ENCODE measurements around the gene CNST. TPM values are rescaled to one million over a fixed set of nuclear protein-coding genes. Genes with fewer than 3 reads are reported as not detected.

The CNST gene
- total and polyA plus RNA-seq, 2 of the 13 experiments (the other 11 are each of a cell fraction or from before 2014, with no cell fraction given), result 6.3 to 12.4 TPM

- TF ChIP-seq ZNF614 (CRISPR knock-in tag; IDR thresholded peaks at IDR 0.05; ENCODE audit: borderline replicate concordance) (0 out of 2 replicates have a peak, but pooled peaks have one; percentile 27), RFX1 (IDR thresholded peaks at IDR 0.05) (no peak), CBX2 (IDR thresholded peaks at IDR 0.05; ENCODE audit: low read depth, low read length) (no peak), CBX2 (CRISPR knock-in tag; IDR thresholded peaks at IDR 0.05; ENCODE audit: low read depth) (no peak), ARNTL (CRISPR knock-in tag; IDR thresholded peaks at IDR 0.05) (peak; percentile 72; the same call in 1 of the 2 replicates), ZNF784 (CRISPR knock-in tag; IDR thresholded peaks at IDR 0.05; ENCODE audit: borderline replicate concordance) (no peak), SP140L (CRISPR knock-in tag; IDR thresholded peaks at IDR 0.05; ENCODE audit: borderline replicate concordance) (peak; percentile 15; the same call in 1 of the 2 replicates), U2AF2 (IDR thresholded peaks at IDR 0.05; ENCODE audit: low read depth, low read length) (no peak), MTERF4 (CRISPR knock-in tag; IDR thresholded peaks at IDR 0.05) (peak; percentile 46; the same call in 1 of the 2 replicates), ELF3 (CRISPR knock-in tag; IDR thresholded peaks at IDR 0.05) (peak; percentile 89), ATRX (CRISPR knock-in tag; IDR thresholded peaks at IDR 0.05; ENCODE audit: borderline replicate concordance) (no peak), ZNF607 (CRISPR knock-in tag; IDR thresholded peaks at IDR 0.05; ENCODE audit: borderline replicate concordance) (0 out of 2 replicates have a peak, but pooled peaks have one; percentile 30), ZNF282 (IDR thresholded peaks at IDR 0.05; ENCODE audit: partially characterized antibody) (no peak), BRF2 (CRISPR knock-in tag; IDR thresholded peaks at IDR 0.05) (0 out of 2 replicates have a peak, but pooled peaks have one; percentile 59), ZNF280B (CRISPR knock-in tag; IDR thresholded peaks at IDR 0.05; ENCODE audit: borderline replicate concordance) (peak; percentile 77; the same call in 1 of the 2 replicates), HBP1 (CRISPR knock-in tag; IDR thresholded peaks at IDR 0.05; ENCODE audit: low read depth) (peak; percentile 83; the same call in 1 of the 2 replicates), AKNA (CRISPR knock-in tag; IDR thresholded peaks at IDR 0.05; ENCODE audit: borderline replicate concordance) (no peak)
Observed at GRCh38 chr1:246566128-246566812, at the start of gene CNST, which contains the start of gene TFB2M (continued).

Data from HepG2 (cell line).